Tibial nerve (tissue), 3 donors: ENCODE data around the gene DOCK9.

Source experiments
- CTCF ChIP-seq, 5 experiments: fragments of 200-600 bp in 3 of 5; fragments of 450-650 bp in 2 of 5; sonication (generic) in 3 of 5; IDR thresholded peaks; one replicate each; pipeline ENCODE4 v1.5.1; 2016 to 2019; ENCODE audit warnings: antibody characterized with exemption in 5 of 5, mild to moderate bottlenecking in 3 of 5, moderate library complexity in 2 of 5
- POLR2A ChIP-seq, 2 donors: fragments of 450-650 bp; IDR thresholded peaks; one replicate each; pipeline ENCODE4 v1.6.1; 2017; ENCODE audit warnings: antibody characterized with exemption in 2 of 2, mild to moderate bottlenecking in 2 of 2, moderate library complexity in 2 of 2

- TF ChIP-seq CTCF (IDR thresholded peaks at IDR 0.05) = no peak
- no peak for TF ChIP-seq POLR2A (IDR thresholded peaks at IDR 0.05)
Measured at GRCh38 chr13:98937911-98938381, 39.9 kb downstream of the DOCK9 start.
